Fibroblast of lung (primary cell): ENCODE data around the gene FAM193B. TPM values are rescaled to one million over a fixed set of nuclear protein-coding genes. Genes with fewer than 3 reads are reported as not detected.
A peak's percentile ranks its signal among the peaks of the same experiment; 100 is the strongest.

Source experiments
- DNase-seq, 2 donors: peaks; one replicate each; pipeline versions ENCODE4 v3.0.0 to v3.0.0-alpha.2; 2010; ENCODE audit warnings: low read depth in 2 of 2
- H2AFZ ChIP-seq: 2 replicates; pipeline ENCODE4 v1.5.1; 2012; ENCODE audit warnings: low read length, control low read depth, inconsistent platforms
- H3K27ac ChIP-seq: 2 replicates; pipeline ENCODE4 v1.5.1; 2011; ENCODE audit warnings: low read length, control low read depth; ENCODE audit not compliant: insufficient read depth
- H3K27me3 ChIP-seq: 2 replicates; pipeline ENCODE4 v1.5.1; 2011; ENCODE audit warnings: mild to moderate bottlenecking, low read length; ENCODE audit not compliant: control insufficient read depth, insufficient read depth
- H3K36me3 ChIP-seq: 2 replicates; pipeline ENCODE4 v1.5.1; 2011; ENCODE audit warnings: low read length; ENCODE audit not compliant: control insufficient read depth, insufficient read depth
- H3K4me1 ChIP-seq: 2 replicates; pipeline ENCODE4 v1.5.1; 2011; ENCODE audit warnings: low read length; ENCODE audit not compliant: control insufficient read depth, insufficient read depth; ENCODE audit errors: extremely low read depth
- H3K4me2 ChIP-seq: 2 replicates; pipeline ENCODE4 v1.5.1; 2011; ENCODE audit warnings: low read length, control low read depth; ENCODE audit not compliant: insufficient read depth; ENCODE audit errors: extremely low read depth
- H3K4me3 ChIP-seq, 4 experiments: fragments of 200-600 bp in 1 of 4; sonication (generic) in 1 of 4; replicated peaks in 1 of 4; 2 replicates each; pipeline ENCODE4 v1.5.1; 2011 to 2016; ENCODE audit warnings: low read length in 4 of 4, low read depth in 3 of 4, mild to moderate bottlenecking in 3 of 4, control low read depth in 2 of 4, inconsistent platforms in 1 of 4, mixed read lengths in 1 of 4; ENCODE audit not compliant: insufficient read depth in 1 of 4; ENCODE audit errors: control extremely low read depth in 1 of 4
- H3K79me2 ChIP-seq: 2 replicates; pipeline ENCODE4 v1.5.1; 2012; ENCODE audit warnings: mild to moderate bottlenecking, low read length, inconsistent platforms; ENCODE audit not compliant: control insufficient read depth, insufficient read depth
- H3K9ac ChIP-seq: 2 replicates; pipeline ENCODE4 v1.5.1; 2011; ENCODE audit warnings: mild to moderate bottlenecking, low read length, control low read depth; ENCODE audit not compliant: insufficient read depth
- H3K9me3 ChIP-seq: 2 replicates; pipeline ENCODE4 v1.5.1; 2012; ENCODE audit warnings: low read depth, low read length; ENCODE audit not compliant: control insufficient read depth, insufficient read depth
- H4K20me1 ChIP-seq: 2 replicates; pipeline ENCODE4 v1.5.1; 2011; ENCODE audit warnings: low read length; ENCODE audit not compliant: control insufficient read depth, insufficient read depth; ENCODE audit errors: extremely low read depth
- EZH2 ChIP-seq: IDR thresholded peaks from 2 replicates; pipeline ENCODE4 v1.5.1; 2012; ENCODE audit warnings: low read length, control low read depth, mild to moderate bottlenecking; ENCODE audit errors: missing control alignments
- polyA plus RNA-seq, 2 donors: library from polyadenylated mRNA; depleted of rRNA in 1 of 2; stranded (reverse) in 1 of 2; unstranded in 1 of 2; fragments of >200 nt; gene quantifications; 2 replicates each; pipeline ENCODE4 v1.2.1, GENCODE V29; 2011 to 2012; ENCODE audit warnings: missing spikeins in 1 of 2
- total RNA-seq: library from RNA; depleted of rRNA; stranded (reverse); fragments of >200 nt; gene quantifications from 2 replicates; pipeline ENCODE4 v1.2.1, GENCODE V29; 2014
- TF ChIP-seq, protein P1 (sequence below), 2 donors: IDR thresholded peaks in 1 of 2; conservative IDR thresholded peaks in 1 of 2; 1 replicate in 1 of 2; 2 replicates in 1 of 2; pipeline ENCODE4 v1.5.1; 2011 to 2012; ENCODE audit warnings: low read length in 2 of 2, control low read depth in 1 of 2, inconsistent platforms in 1 of 2, low read depth in 1 of 2, mild to moderate bottlenecking in 1 of 2

The FAM193B gene
- total and polyA plus RNA-seq, 2 donors (not counting 1 experiment from before 2014, with no cell fraction given), result 27.9 to 28.4 TPM

DNA sequence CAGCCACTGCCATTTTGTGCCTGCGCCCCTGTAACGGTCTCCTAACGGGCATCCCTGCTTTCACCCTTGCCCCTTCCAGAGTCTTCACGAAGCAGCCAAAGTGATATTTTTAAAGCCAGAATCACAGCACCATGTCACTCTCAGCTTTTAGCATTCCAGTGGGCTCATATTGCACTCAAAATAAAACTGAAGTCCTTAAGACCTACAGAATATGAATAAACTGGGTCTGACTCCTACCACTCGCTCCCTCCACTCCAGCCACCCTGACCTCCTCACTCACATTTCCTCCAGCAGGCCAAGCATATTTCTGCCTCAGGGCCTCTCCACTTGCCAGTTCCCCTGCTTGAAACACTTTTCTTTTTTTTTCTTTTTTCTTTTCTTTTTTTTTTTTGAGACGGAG, 54.5 kb downstream of the FAM193B start:
- TF ChIP-seq, protein P1, sequence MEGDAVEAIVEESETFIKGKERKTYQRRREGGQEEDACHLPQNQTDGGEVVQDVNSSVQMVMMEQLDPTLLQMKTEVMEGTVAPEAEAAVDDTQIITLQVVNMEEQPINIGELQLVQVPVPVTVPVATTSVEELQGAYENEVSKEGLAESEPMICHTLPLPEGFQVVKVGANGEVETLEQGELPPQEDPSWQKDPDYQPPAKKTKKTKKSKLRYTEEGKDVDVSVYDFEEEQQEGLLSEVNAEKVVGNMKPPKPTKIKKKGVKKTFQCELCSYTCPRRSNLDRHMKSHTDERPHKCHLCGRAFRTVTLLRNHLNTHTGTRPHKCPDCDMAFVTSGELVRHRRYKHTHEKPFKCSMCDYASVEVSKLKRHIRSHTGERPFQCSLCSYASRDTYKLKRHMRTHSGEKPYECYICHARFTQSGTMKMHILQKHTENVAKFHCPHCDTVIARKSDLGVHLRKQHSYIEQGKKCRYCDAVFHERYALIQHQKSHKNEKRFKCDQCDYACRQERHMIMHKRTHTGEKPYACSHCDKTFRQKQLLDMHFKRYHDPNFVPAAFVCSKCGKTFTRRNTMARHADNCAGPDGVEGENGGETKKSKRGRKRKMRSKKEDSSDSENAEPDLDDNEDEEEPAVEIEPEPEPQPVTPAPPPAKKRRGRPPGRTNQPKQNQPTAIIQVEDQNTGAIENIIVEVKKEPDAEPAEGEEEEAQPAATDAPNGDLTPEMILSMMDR (conservative IDR thresholded peaks at IDR 0.05 in 1 of 2, IDR thresholded peaks at IDR 0.05 in 1 of 2; ENCODE audit: low read depth in 1 of 2, low read length in 2 of 2), result no peak
- no peak for TF ChIP-seq EZH2
- Histone ChIP-seq H3K9ac (no peak overlapping the region), H3K9me3 (no peaks in the 10 kb centered on the region), H2AFZ (no peak overlapping the region), H3K4me1 (peaks cover 28% of the 10 kb centered on the region), H3K79me2 (peaks cover 13% of the 10 kb centered on the region), H3K4me2 (no peak overlapping the region), H3K27me3 (no peaks in the 10 kb centered on the region), H3K36me3 (peaks cover 11% of the 10 kb centered on the region), H4K20me1 (no peaks in the 10 kb centered on the region), H3K27ac (no peak overlapping the region), H3K4me3 (no peak overlapping the region)
- no peak for DNase-seq

DNA sequence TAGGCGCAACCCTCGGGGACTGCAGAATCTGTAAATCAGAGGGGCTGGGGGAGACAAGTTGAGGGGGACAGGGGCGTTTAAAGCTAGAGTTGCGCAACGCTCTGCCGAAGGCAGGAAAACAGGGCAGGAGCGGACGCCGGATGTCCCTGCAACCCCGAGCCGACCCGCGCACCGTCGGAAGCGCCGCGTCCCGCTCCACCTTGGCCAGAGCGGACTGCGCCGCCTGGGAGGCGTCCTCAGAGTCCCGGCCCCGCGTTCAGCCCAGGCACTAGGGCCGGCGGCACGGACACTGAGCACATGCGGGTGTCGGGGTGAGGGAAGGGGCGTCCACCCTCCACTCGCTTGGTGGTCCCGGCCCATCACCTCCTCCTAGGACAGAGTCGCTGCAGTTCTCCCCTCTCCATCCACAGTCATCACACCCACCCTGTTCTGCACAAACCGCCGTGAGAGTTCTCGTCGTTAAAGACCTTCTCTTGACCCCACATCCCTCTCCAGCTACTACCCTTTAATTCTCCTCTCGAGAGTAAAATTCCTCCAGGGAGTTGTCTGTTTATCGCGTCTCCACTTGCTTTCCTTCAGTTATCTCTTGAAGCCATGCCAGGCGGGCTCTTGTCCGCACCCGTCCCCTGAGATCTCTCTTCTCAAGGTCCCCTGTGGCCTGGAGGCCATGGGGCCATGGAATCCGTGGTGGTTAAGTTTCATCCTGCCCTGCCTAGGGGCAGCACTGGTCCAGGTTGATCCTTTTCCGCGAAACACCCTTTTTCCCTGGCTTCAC, 56.2 kb downstream of the FAM193B start:
- H3K27ac ChIP-seq, result peak overlapping the region; percentile 45
- no peak for DNase-seq
- H3K27me3 ChIP-seq, result no peaks in the 10 kb centered on the region
- H3K9ac ChIP-seq, result peak overlapping the region; percentile 46
- H3K36me3 ChIP-seq, result peaks cover 21% of the 10 kb centered on the region
- H3K4me1 ChIP-seq, result peaks cover 41% of the 10 kb centered on the region
- peak overlapping the region; percentile 69 for H3K4me2 ChIP-seq
- H3K4me3 ChIP-seq, result peak overlapping the region; percentile 30 to 79 (median 49)
- no peaks in the 10 kb centered on the region for H3K9me3 ChIP-seq
- TF ChIP-seq EZH2, result no peak
- TF ChIP-seq, protein P1 (conservative IDR thresholded peaks at IDR 0.05 in 1 of 2, IDR thresholded peaks at IDR 0.05 in 1 of 2; ENCODE audit: low read depth in 1 of 2, low read length in 2 of 2), result no peak
- H2AFZ ChIP-seq, result peak overlapping the region; percentile 5
- peaks cover 24% of the 10 kb centered on the region for H3K79me2 ChIP-seq
- H4K20me1 ChIP-seq, result no peaks in the 10 kb centered on the region

DNA sequence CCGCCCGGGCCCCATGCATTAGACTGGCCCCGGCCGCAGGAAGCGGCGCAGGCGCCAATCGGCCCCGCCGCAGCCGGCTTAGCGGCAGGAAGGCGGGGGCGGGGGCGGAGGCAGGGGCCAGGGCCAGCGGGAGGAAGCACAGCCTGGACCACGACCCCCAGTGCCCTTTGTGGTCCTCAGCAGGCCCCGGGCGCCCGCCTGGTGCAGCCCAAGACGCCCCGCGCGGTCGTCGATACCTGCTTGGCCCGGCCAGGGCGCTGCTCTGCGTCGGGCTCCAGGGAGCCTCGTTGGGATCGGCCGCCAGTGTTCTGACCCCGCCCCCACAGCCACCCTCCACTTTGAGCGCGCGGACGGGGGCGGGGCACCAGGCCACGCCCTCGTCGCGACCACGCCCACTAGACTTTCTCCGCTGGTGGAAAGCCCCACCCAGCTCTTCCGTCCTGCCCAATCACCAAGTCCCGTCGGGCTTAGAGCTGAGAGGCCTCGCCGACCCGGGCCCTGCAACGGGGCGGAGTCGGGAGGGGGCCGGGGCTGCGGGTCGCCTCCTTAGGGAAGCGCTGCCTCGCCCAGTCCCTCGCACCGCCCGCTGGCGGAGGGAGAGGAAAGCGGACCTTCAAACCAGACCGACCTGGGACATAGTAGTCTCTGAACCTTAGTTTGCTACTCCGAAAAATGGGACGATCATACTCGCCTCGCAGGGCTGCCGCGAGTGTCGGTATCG, 56.9 kb downstream of the FAM193B start, which contains the start of gene PDLIM7:
Gene PDLIM7, minus strand, starts transcription at position 313 of the 721 bp plus-strand sequence. CDS start 1,092 bp downstream, outside the sequence.
- no peaks in the 10 kb centered on the region for H3K27me3 ChIP-seq
- H2AFZ ChIP-seq, result peak within 1 kb of the TSS; percentile 5
- H3K9ac ChIP-seq, result peak within 1 kb of the TSS; percentile 86
- peak within 1 kb of the TSS; percentile 93 for H3K27ac ChIP-seq
- no peaks in the 10 kb centered on the region for H3K9me3 ChIP-seq
- TF ChIP-seq, protein P1 (conservative IDR thresholded peaks at IDR 0.05 in 1 of 2, IDR thresholded peaks at IDR 0.05 in 1 of 2; ENCODE audit: low read depth in 1 of 2, low read length in 2 of 2), result no peak
- no peak for TF ChIP-seq EZH2
- peak; percentile 97 to 98 for DNase-seq
- H3K4me2 ChIP-seq, result peak within 1 kb of the TSS; percentile 93
- H3K36me3 ChIP-seq, result peaks cover 28% of the 10 kb centered on the region
- H3K79me2 ChIP-seq, result peaks cover 32% of the 10 kb centered on the region
- peak within 1 kb of the TSS; percentile 70 to 93 (median 80) for H3K4me3 ChIP-seq
- H3K4me1 ChIP-seq, result peaks cover 46% of the 10 kb centered on the region
- no peaks in the 10 kb centered on the region for H4K20me1 ChIP-seq
